ENCODE measurements around the gene MAP3K7CL. TPM values are rescaled to one million over a fixed set of nuclear protein-coding genes. Genes with fewer than 3 reads are reported as not detected.
A peak's percentile ranks its signal among the peaks of the same experiment; 100 is the strongest.

Gene MAP3K7CL
- total RNA-seq, 6 experiments from 2014 or later: 6.2 to 11.4 (median 7.6) TPM

- no peak overlapping the region for H3K4me3 Mint-ChIP-seq
- no peak for TF ChIP-seq CTCF (IDR thresholded peaks at IDR 0.05)
- peaks cover 4% of the 10 kb centered on the region; the same call in 1 of the 2 replicates for H3K36me3 Mint-ChIP-seq (ENCODE audit: low read depth)
- no peaks in the 10 kb centered on the region; the same call in 1 of the 2 replicates for H3K27me3 Mint-ChIP-seq (ENCODE audit: insufficient read depth)
- peaks cover 56% of the 10 kb centered on the region for H3K4me1 Mint-ChIP-seq (ENCODE audit: low read depth)
- no peak overlapping the region for H3K27ac Mint-ChIP-seq
- no peak for DNase-seq
- no peaks in the 10 kb centered on the region for H3K9me3 Mint-ChIP-seq
Measured at GRCh38 chr21:29152916-29153315, 22.5 kb downstream of the MAP3K7CL start.

GRCh38 chr21:29154270-29154669 lies 23.8 kb downstream of the MAP3K7CL start:
- peaks cover 4% of the 10 kb centered on the region; the same call in 1 of the 2 replicates for H3K36me3 Mint-ChIP-seq (ENCODE audit: low read depth)
- DNase-seq: no peak
- H3K9me3 Mint-ChIP-seq: no peaks in the 10 kb centered on the region
- no peaks in the 10 kb centered on the region; the same call in 1 of the 2 replicates for H3K27me3 Mint-ChIP-seq (ENCODE audit: insufficient read depth)
- H3K4me3 Mint-ChIP-seq: no peak overlapping the region
- H3K4me1 Mint-ChIP-seq (ENCODE audit: low read depth): peaks cover 42% of the 10 kb centered on the region
- H3K27ac Mint-ChIP-seq: no peak overlapping the region
- no peak for TF ChIP-seq CTCF (IDR thresholded peaks at IDR 0.05)

GRCh38 chr21:29155118-29155932 lies 24.9 kb downstream of the MAP3K7CL start:
- peaks cover 7% of the 10 kb centered on the region; the same call in 1 of the 2 replicates for H3K36me3 Mint-ChIP-seq (ENCODE audit: low read depth)
- TF ChIP-seq CTCF (IDR thresholded peaks at IDR 0.05): no peak
- peak; percentile 64 for DNase-seq
- no peaks in the 10 kb centered on the region; the same call in 1 of the 2 replicates for H3K27me3 Mint-ChIP-seq (ENCODE audit: insufficient read depth)
- peak overlapping the region; percentile 73 for H3K27ac Mint-ChIP-seq
- H3K9me3 Mint-ChIP-seq: no peaks in the 10 kb centered on the region
- H3K4me1 Mint-ChIP-seq (ENCODE audit: low read depth): peaks cover 32% of the 10 kb centered on the region
- peak overlapping the region; percentile 84 for H3K4me3 Mint-ChIP-seq

GRCh38 chr21:29155933-29156260 lies 25.5 kb downstream of the MAP3K7CL start:
- H3K4me3 Mint-ChIP-seq: peak overlapping the region; percentile 84
- no peaks in the 10 kb centered on the region; the same call in 1 of the 2 replicates for H3K27me3 Mint-ChIP-seq (ENCODE audit: insufficient read depth)
- H3K36me3 Mint-ChIP-seq (ENCODE audit: low read depth): peaks cover 12% of the 10 kb centered on the region; the same call in 1 of the 2 replicates
- no peak for TF ChIP-seq CTCF (IDR thresholded peaks at IDR 0.05)
- no peaks in the 10 kb centered on the region for H3K9me3 Mint-ChIP-seq
- DNase-seq: no peak
- H3K4me1 Mint-ChIP-seq (ENCODE audit: low read depth): peaks cover 29% of the 10 kb centered on the region
- peak overlapping the region; percentile 73 for H3K27ac Mint-ChIP-seq

GRCh38 chr21:29157080-29157479 lies 26.6 kb downstream of the MAP3K7CL start:
- no peak overlapping the region for H3K4me3 Mint-ChIP-seq
- no peak for TF ChIP-seq CTCF (IDR thresholded peaks at IDR 0.05)
- no peak for DNase-seq
- no peaks in the 10 kb centered on the region for H3K9me3 Mint-ChIP-seq
- peaks cover 35% of the 10 kb centered on the region for H3K4me1 Mint-ChIP-seq (ENCODE audit: low read depth)
- peaks cover 17% of the 10 kb centered on the region; the same call in 1 of the 2 replicates for H3K36me3 Mint-ChIP-seq (ENCODE audit: low read depth)
- no peak overlapping the region for H3K27ac Mint-ChIP-seq
- no peaks in the 10 kb centered on the region; the same call in 1 of the 2 replicates for H3K27me3 Mint-ChIP-seq (ENCODE audit: insufficient read depth)

Data from HFFc6 (cell line).